GM23248 (cell line): Measurements from ENCODE around the gene SCG5. TPM values are rescaled to one million over a fixed set of nuclear protein-coding genes. Genes with fewer than 3 reads are reported as not detected.

Experiments
- DNase-seq: peaks from one replicate; pipeline ENCODE4 v3.0.0-alpha.2; 2015
- H2AFZ ChIP-seq: fragments of 200-600 bp; sonication (generic); 2 replicates; pipeline ENCODE4 v1.6.1; 2016; ENCODE audit warnings: antibody characterized with exemption
- H3F3A ChIP-seq: fragments of 200-600 bp; sonication (generic); 2 replicates; pipeline ENCODE4 v1.6.1; 2016; ENCODE audit warnings: mild to moderate bottlenecking, antibody characterized with exemption, mixed run types; ENCODE audit not compliant: insufficient read depth
- H3K27ac ChIP-seq: fragments of 200-600 bp; sonication (generic); 2 replicates; pipeline ENCODE4 v1.5.1; 2016; ENCODE audit warnings: mild to moderate bottlenecking
- H3K27me3 ChIP-seq: fragments of 200-600 bp; sonication (generic); replicated peaks from 2 replicates; pipeline ENCODE4 v1.6.1; 2016; ENCODE audit warnings: mild to moderate bottlenecking; ENCODE audit not compliant: insufficient read depth
- H3K36me3 ChIP-seq: fragments of 200-600 bp; sonication (generic); 2 replicates; pipeline ENCODE4 v1.6.1; 2016; ENCODE audit warnings: low read depth, mild to moderate bottlenecking
- H3K4me1 ChIP-seq: fragments of 200-600 bp; sonication (generic); 2 replicates; pipeline ENCODE4 v1.6.1; 2016; ENCODE audit warnings: mild to moderate bottlenecking; ENCODE audit not compliant: insufficient read depth
- H3K4me2 ChIP-seq: fragments of 200-600 bp; sonication (generic); one replicate; pipeline ENCODE4 v1.6.1; 2016; ENCODE audit warnings: mild to moderate bottlenecking; ENCODE audit not compliant: unreplicated experiment
- H3K4me3 ChIP-seq: fragments of 200-600 bp; sonication (generic); 2 replicates; pipeline ENCODE4 v1.5.1; 2016; ENCODE audit warnings: mild to moderate bottlenecking
- H3K79me2 ChIP-seq: fragments of 200-600 bp; sonication (generic); 2 replicates; pipeline ENCODE4 v1.6.1; 2016; ENCODE audit warnings: mild to moderate bottlenecking; ENCODE audit not compliant: insufficient read depth
- H3K9ac ChIP-seq: fragments of 200-600 bp; sonication (generic); 2 replicates; pipeline ENCODE4 v1.6.1; 2016; ENCODE audit warnings: mild to moderate bottlenecking
- H3K9me2 ChIP-seq: fragments of 200-600 bp; sonication (generic); 2 replicates; pipeline ENCODE4 v1.6.1; 2016; ENCODE audit warnings: mixed run types, mild to moderate bottlenecking, moderate library complexity; ENCODE audit not compliant: insufficient read depth
- H3K9me3 ChIP-seq: fragments of 200-600 bp; sonication (generic); one replicate; pipeline ENCODE4 v1.6.1; 2017; ENCODE audit warnings: low read depth
- H4K20me1 ChIP-seq: fragments of 200-600 bp; sonication (generic); 2 replicates; pipeline ENCODE4 v1.6.0; 2016; ENCODE audit not compliant: insufficient read depth
- EZH2 ChIP-seq: fragments of 200-600 bp; sonication (generic); IDR thresholded peaks from 2 replicates; pipeline ENCODE4 v1.6.1; 2018; ENCODE audit warnings: antibody characterized with exemption, mild to moderate bottlenecking; ENCODE audit not compliant: insufficient read depth, poor library complexity, severe bottlenecking
- EZH2phosphoT487 ChIP-seq: fragments of 200-600 bp; sonication (generic); IDR thresholded peaks from 2 replicates; pipeline ENCODE4 v1.6.1; 2018; ENCODE audit warnings: antibody characterized with exemption, moderate library complexity, mild to moderate bottlenecking, low read depth; ENCODE audit not compliant: insufficient read depth
- WGBS, 2 experiments: methylation state at CpG; one replicate each; pipeline ENCODE4 v1.1.6; 2015 to 2017; ENCODE audit warnings: low lambda C conversion rate in 2 of 2, low coverage in 1 of 2; ENCODE audit errors: missing lambda C conversion rate in 2 of 2; 5-methylcytosine and 5-hydroxymethylcytosine counted together
- in situ Hi-C: fragments of 300-500 bp; cut with MboI; formaldehyde crosslinking; loops from 2 replicates; pipeline ENCODE4 v1.15.0; 2020
- polyA plus RNA-seq: library from polyadenylated mRNA; unstranded; fragments of >200 nt; fragmentation: Nextera tagmentation; extraction: Ambion mirVana; gene quantifications from 2 replicates; pipeline ENCODE4 v1.2.1, GENCODE V29; 2016
- total RNA-seq: library from RNA; depleted of rRNA; stranded (reverse); fragments of >200 nt; shearing (Covaris generic); gene quantifications from 2 replicates; pipeline ENCODE4 v1.2.3, GENCODE V29; 2014

SCG5 gene
- total and polyA plus RNA-seq, 2 experiments from 2014 or later = 16.2 to 19.5 TPM

DNA sequence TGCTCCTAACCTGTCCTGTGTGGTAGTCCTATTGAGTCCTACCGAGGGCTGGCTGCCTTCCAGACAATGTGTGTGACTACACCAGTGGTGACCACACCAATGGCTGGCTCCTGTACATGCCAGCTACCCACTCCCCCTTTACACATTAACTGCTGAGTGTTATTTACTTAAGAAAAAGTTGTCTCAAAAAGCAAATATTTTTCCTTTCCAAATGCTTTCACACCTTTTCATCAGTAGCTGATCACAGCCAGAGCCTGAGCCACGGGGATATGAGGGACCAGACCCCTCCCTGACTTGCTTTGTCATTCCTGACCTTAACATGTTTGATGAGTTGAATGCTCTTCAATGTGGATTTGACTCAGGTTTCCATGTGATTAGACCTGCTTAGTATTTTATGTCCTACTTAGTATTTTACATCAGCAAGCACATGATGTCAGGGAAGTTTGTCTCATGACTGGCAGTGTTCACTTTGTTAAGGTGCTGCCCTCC is 46.7 kb downstream of the SCG5 start:
- Histone ChIP-seq H3K4me2 (peak overlapping the region; percentile 26), H3K27ac (peak overlapping the region; percentile 97)
- 3 to 5% methylated on average over 2 of the region's 2 CpGs for WGBS, 2 experiments

DNA sequence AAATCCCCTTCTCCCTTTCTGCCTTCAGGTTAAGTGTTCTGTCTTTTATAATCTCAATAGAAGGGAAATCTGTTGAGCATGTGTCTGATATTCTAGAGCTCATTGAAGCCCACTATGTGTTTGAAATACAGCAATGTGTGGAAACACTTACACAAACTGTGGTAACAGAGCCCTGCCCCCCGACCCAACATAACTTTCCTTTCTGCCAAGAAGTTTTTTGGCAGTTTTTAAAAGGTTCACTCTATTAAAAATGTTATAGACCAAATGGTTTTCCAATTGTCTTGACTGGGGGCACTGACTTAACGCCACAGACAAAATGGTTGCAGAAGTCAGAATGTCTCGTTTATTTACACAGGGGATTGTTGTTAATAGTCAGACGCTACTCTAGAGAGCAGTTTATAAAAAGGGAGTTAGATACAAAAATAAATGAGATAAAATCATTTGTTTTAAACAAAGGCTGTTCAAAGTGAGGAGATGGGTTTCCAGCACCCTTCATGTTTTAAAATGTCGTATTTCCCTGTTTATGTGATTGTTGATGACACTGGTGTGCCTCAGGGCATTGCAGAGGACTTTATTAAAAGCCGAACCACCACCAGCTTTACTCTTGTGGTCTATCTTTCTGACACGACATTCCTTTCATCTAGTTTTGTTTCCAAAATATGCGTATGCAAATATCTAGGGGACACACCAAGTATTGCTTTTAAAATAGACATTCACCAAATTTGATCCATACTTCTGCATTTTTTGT is 49.6 kb downstream of the SCG5 start:
- TF ChIP-seq EZH2 (no peak), EZH2phosphoT487 (no peak)
- in situ Hi-C loops = no loop called here
- H3K9ac ChIP-seq = no peak overlapping the region

More for the DNA sequence above, 46.7 kb downstream of the SCG5 start:
- no peaks in the 10 kb centered on the region for H3K27me3 ChIP-seq
- H3K9ac ChIP-seq = peak overlapping the region; percentile 61
- H4K20me1 ChIP-seq = no peaks in the 10 kb centered on the region
- no peaks in the 10 kb centered on the region for H3K36me3 ChIP-seq
- H3K4me1 ChIP-seq = peaks cover 51% of the 10 kb centered on the region
- peaks cover 30% of the 10 kb centered on the region for H3K79me2 ChIP-seq
- peaks cover 46% of the 10 kb centered on the region for H3F3A ChIP-seq
- TF ChIP-seq EZH2phosphoT487 (no peak), EZH2 (no peak)
- no peak overlapping the region for H3K4me3 ChIP-seq
- no peaks in the 10 kb centered on the region for H3K9me3 ChIP-seq
- H3K9me2 ChIP-seq = no peaks in the 10 kb centered on the region
- peak; percentile 81 for DNase-seq
- in situ Hi-C loops = no loop called here
- H2AFZ ChIP-seq = no peak overlapping the region

GRCh38 chr15:32691689-32692038 is 50.2 kb downstream of the SCG5 start:
- WGBS, 2 experiments = 70 to 72% methylated on average over 10 of the region's 10 CpGs
- no peak for TF ChIP-seq EZH2
- no peak for TF ChIP-seq EZH2phosphoT487

More for the DNA sequence above, 49.6 kb downstream of the SCG5 start:
- peaks cover 27% of the 10 kb centered on the region for H3K79me2 ChIP-seq
- no peak overlapping the region for H3K27ac ChIP-seq
- no peaks in the 10 kb centered on the region for H4K20me1 ChIP-seq
- H3K4me3 ChIP-seq = no peak overlapping the region
- H3K9me3 ChIP-seq = no peaks in the 10 kb centered on the region
- no peaks in the 10 kb centered on the region for H3K27me3 ChIP-seq
- no peaks in the 10 kb centered on the region for H3K9me2 ChIP-seq
- peaks cover 23% of the 10 kb centered on the region for H3K4me1 ChIP-seq
- no peak overlapping the region for H3K4me2 ChIP-seq
- H3F3A ChIP-seq = peaks cover 22% of the 10 kb centered on the region
- WGBS, 2 experiments = 71 to 75% methylated on average over 8 of the region's 8 CpGs
- peak overlapping the region; percentile 22; the same call in 1 of the 2 replicates for H2AFZ ChIP-seq
- no peaks in the 10 kb centered on the region for H3K36me3 ChIP-seq
- DNase-seq = no peak

GRCh38 chr15:32692286-32692685 is 50.8 kb downstream of the SCG5 start:
- no peak overlapping the region for H3K4me2 ChIP-seq
- H3F3A ChIP-seq = peaks cover 10% of the 10 kb centered on the region
- peaks cover 15% of the 10 kb centered on the region; the same call in 1 of the 2 replicates for H3K79me2 ChIP-seq
- no peak overlapping the region for H3K9ac ChIP-seq
- H3K36me3 ChIP-seq = no peaks in the 10 kb centered on the region
- H4K20me1 ChIP-seq = no peaks in the 10 kb centered on the region
- in situ Hi-C loops = no loop called here
- no peak overlapping the region for H3K27ac ChIP-seq
- H3K9me2 ChIP-seq = no peaks in the 10 kb centered on the region
- no peak overlapping the region; the same call in 1 of the 2 replicates for H2AFZ ChIP-seq
- H3K27me3 ChIP-seq = no peaks in the 10 kb centered on the region
- H3K4me1 ChIP-seq = peaks cover 11% of the 10 kb centered on the region
- TF ChIP-seq EZH2phosphoT487 = no peak
- H3K4me3 ChIP-seq = no peak overlapping the region
- H3K9me3 ChIP-seq = no peaks in the 10 kb centered on the region
- 97 to 100% methylated on average over 2 of the region's 2 CpGs for WGBS, 2 experiments
- no peak for DNase-seq

More at GRCh38 chr15:32691689-32692038, 50.2 kb downstream of the SCG5 start:
- Histone ChIP-seq H2AFZ (peak overlapping the region; percentile 22; the same call in 1 of the 2 replicates), H3K9me3 (no peaks in the 10 kb centered on the region), H3K9me2 (no peaks in the 10 kb centered on the region), H3K36me3 (no peaks in the 10 kb centered on the region), H3K4me1 (peaks cover 17% of the 10 kb centered on the region), H3K79me2 (peaks cover 21% of the 10 kb centered on the region), H3K4me2 (no peak overlapping the region), H3K27me3 (no peaks in the 10 kb centered on the region), H3K27ac (no peak overlapping the region), H4K20me1 (no peaks in the 10 kb centered on the region), H3K9ac (no peak overlapping the region), H3K4me3 (no peak overlapping the region), H3F3A (peaks cover 17% of the 10 kb centered on the region)
- DNase-seq = no peak
- in situ Hi-C loops = no loop called here
